ENCODE measurements around the gene IL17REL. TPM values are rescaled to one million over a fixed set of nuclear protein-coding genes. Genes with fewer than 3 reads are reported as not detected.

IL17REL gene
- total RNA-seq, 2 donors from 2014 or later: 0.68 TPM; not detected in 1

GRCh38 chr22:49958931-49959781 lies 53.4 kb downstream of the IL17REL start:
- no peaks in the 10 kb centered on the region for H3K27me3 ChIP-seq (replicated peaks; ENCODE audit: insufficient read depth)
- DNase-seq (ENCODE audit: low spot score): no peak
- peaks cover 32% of the 10 kb centered on the region for H3K4me1 ChIP-seq (replicated peaks)
- no peaks in the 10 kb centered on the region for H3K9me3 ChIP-seq
- H3K36me3 ChIP-seq: peaks cover 7 to 16% of the 10 kb centered on the region in 2 donors
- intact Hi-C loops (cut with DNase I): loop anchor here (2.0 kb wide), 1 partner anchor 22 kb away; no protein-coding TSS in a partner anchor
- 83% methylated on average over 28 of the region's 29 CpGs for WGBS
- H3K4me3 ChIP-seq: peak overlapping the region; percentile 69 to 83
- H3K27ac ChIP-seq: peak overlapping the region; percentile 92 to 99
- TF ChIP-seq POLR2A (IDR thresholded peaks at IDR 0.05) (no peak), POLR2AphosphoS5 (IDR thresholded peaks at IDR 0.05) (no peak)
- TF ChIP-seq, protein P1, sequence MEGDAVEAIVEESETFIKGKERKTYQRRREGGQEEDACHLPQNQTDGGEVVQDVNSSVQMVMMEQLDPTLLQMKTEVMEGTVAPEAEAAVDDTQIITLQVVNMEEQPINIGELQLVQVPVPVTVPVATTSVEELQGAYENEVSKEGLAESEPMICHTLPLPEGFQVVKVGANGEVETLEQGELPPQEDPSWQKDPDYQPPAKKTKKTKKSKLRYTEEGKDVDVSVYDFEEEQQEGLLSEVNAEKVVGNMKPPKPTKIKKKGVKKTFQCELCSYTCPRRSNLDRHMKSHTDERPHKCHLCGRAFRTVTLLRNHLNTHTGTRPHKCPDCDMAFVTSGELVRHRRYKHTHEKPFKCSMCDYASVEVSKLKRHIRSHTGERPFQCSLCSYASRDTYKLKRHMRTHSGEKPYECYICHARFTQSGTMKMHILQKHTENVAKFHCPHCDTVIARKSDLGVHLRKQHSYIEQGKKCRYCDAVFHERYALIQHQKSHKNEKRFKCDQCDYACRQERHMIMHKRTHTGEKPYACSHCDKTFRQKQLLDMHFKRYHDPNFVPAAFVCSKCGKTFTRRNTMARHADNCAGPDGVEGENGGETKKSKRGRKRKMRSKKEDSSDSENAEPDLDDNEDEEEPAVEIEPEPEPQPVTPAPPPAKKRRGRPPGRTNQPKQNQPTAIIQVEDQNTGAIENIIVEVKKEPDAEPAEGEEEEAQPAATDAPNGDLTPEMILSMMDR (IDR thresholded peaks at IDR 0.05): no peak

GRCh38 chr22:49958366-49958921 lies 54.1 kb downstream of the IL17REL start:
- intact Hi-C loops (cut with DNase I): loop anchor here (2.0 kb wide), 1 partner anchor 22 kb away; no protein-coding TSS in a partner anchor
- no peak overlapping the region for H3K27ac ChIP-seq

GRCh38 chr22:49957826-49958365 lies 54.7 kb downstream of the IL17REL start:
- no peak overlapping the region for H3K27ac ChIP-seq
- TF ChIP-seq POLR2A (IDR thresholded peaks at IDR 0.05) (no peak), POLR2AphosphoS5 (IDR thresholded peaks at IDR 0.05) (no peak)
- TF ChIP-seq, protein P1 (IDR thresholded peaks at IDR 0.05): no peak
- DNase-seq (ENCODE audit: low spot score): no peak
- peaks cover 34% of the 10 kb centered on the region for H3K4me1 ChIP-seq (replicated peaks)
- H3K4me3 ChIP-seq: no peak overlapping the region
- WGBS: 91% methylated on average over 7 of the region's 12 CpGs
- H3K9me3 ChIP-seq: no peaks in the 10 kb centered on the region
- intact Hi-C loops (cut with DNase I): loop anchor here (2.0 kb wide), 1 partner anchor 21 kb away; no protein-coding TSS in a partner anchor
- no peaks in the 10 kb centered on the region for H3K27me3 ChIP-seq (replicated peaks; ENCODE audit: insufficient read depth)
- H3K36me3 ChIP-seq: peaks cover 0 to 9% of the 10 kb centered on the region in 2 donors

More at GRCh38 chr22:49958366-49958921, 54.1 kb downstream of the IL17REL start:
- Histone ChIP-seq H3K4me1 (replicated peaks) (peaks cover 32% of the 10 kb centered on the region), H3K9me3 (no peaks in the 10 kb centered on the region), H3K4me3 (no peak overlapping the region), H3K27me3 (replicated peaks; ENCODE audit: insufficient read depth) (no peaks in the 10 kb centered on the region), H3K36me3 (peaks cover 5 to 15% of the 10 kb centered on the region in 2 donors)
- TF ChIP-seq, protein P1 (IDR thresholded peaks at IDR 0.05): no peak
- TF ChIP-seq POLR2AphosphoS5 (IDR thresholded peaks at IDR 0.05) (no peak), POLR2A (IDR thresholded peaks at IDR 0.05) (no peak)
- WGBS: 87% methylated on average over 16 of the region's 16 CpGs
- DNase-seq (ENCODE audit: low spot score): no peak

GRCh38 chr22:49956914-49957825 lies 55.4 kb downstream of the IL17REL start:
- intact Hi-C loops (cut with DNase I): no loop called here
- Histone ChIP-seq H3K27me3 (replicated peaks; ENCODE audit: insufficient read depth) (no peaks in the 10 kb centered on the region), H3K9me3 (no peaks in the 10 kb centered on the region), H3K4me1 (replicated peaks) (peaks cover 40% of the 10 kb centered on the region), H3K36me3 (peaks cover 0 to 7% of the 10 kb centered on the region in 2 donors), H3K4me3 (no peak overlapping the region), H3K27ac (no peak overlapping the region)
- no peak for DNase-seq (ENCODE audit: low spot score)
- 90% methylated on average over 20 of the region's 20 CpGs for WGBS
- TF ChIP-seq POLR2AphosphoS5 (IDR thresholded peaks at IDR 0.05) (no peak), POLR2A (IDR thresholded peaks at IDR 0.05) (no peak)
- TF ChIP-seq, protein P1 (IDR thresholded peaks at IDR 0.05): no peak
